ENCODE measurements around the gene PTBP1.

Gene PTBP1

DNA sequence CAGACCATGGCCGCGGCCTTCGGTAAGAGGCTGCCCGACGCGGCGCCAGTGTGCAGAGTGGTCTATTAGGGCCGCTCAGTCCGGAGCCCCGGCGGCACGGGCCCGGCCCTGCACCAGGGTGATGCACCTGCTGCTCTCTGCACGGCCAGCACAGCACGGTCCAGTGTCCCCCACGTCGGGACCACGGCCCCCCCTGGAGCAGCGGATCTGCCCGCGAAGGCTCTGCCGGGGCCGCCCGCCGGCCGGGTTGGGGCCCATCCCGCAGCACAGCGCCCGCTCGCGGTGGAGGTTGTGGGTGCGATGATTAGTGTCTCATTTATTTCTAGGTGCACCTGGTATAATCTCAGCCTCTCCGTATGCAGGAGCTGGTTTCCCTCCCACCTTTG lies 7.9 kb downstream of the PTBP1 start:
- no peaks in the 10 kb centered on the region for H3K9me3 ChIP-seq (ENCODE audit: control insufficient read depth, insufficient read depth, low read depth, low read length)
- no peak overlapping the region for H3K9ac ChIP-seq (ENCODE audit: low read length)
- no peaks in the 10 kb centered on the region for H3K27me3 ChIP-seq (ENCODE audit: control insufficient read depth, insufficient read depth, low read length)
- H3K4me3 ChIP-seq (ENCODE audit: low read depth, low read length) = no peak overlapping the region
- peaks cover 100% of the 10 kb centered on the region for H3K36me3 ChIP-seq (ENCODE audit: control insufficient read depth, insufficient read depth, low read length)
- no peak overlapping the region for H3K27ac ChIP-seq (ENCODE audit: low read depth, low read length)
- H3K4me1 ChIP-seq (ENCODE audit: control insufficient read depth, insufficient read depth, low read length) = peaks cover 21% of the 10 kb centered on the region

DNA sequence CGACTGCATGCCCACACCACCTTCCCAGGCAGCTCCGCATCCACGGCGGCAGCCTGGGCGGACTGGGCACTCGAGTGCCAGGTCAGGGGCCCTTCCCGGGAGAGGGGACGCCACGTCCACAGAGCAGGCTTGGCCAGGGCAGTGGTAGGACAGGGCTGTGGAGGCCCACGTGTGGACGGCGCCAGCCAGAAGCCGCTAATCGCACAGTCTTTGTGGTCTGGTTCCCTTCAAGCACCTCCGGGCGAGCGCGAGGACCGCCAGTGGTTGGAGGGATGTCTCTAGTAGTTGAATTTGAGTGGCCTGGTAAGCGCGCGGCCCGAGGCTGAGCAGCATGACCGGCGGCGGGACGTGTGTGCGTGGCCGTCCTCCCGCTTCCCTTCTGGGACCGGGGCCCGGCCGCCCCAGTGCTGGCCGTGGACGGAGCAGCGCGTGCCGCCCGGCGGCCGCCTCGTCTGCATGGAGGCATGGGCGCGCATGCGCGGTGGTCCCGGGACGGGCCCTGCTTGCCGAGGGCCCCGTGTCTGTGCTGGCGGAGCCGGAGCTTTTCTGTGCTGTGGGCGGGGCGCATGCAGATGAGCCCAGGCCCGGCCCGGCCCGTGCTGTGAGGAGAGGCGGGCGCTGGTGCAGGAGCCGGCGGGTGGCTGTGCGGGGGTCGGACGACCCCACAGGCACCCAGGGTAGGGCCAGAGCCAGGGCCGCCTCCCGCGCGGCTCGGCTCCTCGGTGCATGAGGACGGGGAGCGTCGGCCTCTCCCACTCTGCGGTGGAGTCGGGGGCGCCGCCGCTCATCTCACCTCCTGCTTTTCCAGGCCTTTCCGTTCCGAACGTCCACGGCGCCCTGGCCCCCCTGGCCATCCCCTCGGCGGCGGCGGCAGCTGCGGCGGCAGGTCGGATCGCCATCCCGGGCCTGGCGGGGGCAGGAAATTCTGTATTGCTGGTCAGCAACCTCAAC lies 8.6 kb downstream of the PTBP1 start:
- Histone ChIP-seq H3K9me3 (ENCODE audit: control insufficient read depth, insufficient read depth, low read depth, low read length) (no peaks in the 10 kb centered on the region), H3K27me3 (ENCODE audit: control insufficient read depth, insufficient read depth, low read length) (no peaks in the 10 kb centered on the region), H3K27ac (ENCODE audit: low read depth, low read length) (no peak overlapping the region), H3K4me1 (ENCODE audit: control insufficient read depth, insufficient read depth, low read length) (peaks cover 13% of the 10 kb centered on the region), H3K4me3 (ENCODE audit: low read depth, low read length) (no peak overlapping the region), H3K36me3 (ENCODE audit: control insufficient read depth, insufficient read depth, low read length) (peaks cover 100% of the 10 kb centered on the region), H3K9ac (ENCODE audit: low read length) (no peak overlapping the region)

DNA sequence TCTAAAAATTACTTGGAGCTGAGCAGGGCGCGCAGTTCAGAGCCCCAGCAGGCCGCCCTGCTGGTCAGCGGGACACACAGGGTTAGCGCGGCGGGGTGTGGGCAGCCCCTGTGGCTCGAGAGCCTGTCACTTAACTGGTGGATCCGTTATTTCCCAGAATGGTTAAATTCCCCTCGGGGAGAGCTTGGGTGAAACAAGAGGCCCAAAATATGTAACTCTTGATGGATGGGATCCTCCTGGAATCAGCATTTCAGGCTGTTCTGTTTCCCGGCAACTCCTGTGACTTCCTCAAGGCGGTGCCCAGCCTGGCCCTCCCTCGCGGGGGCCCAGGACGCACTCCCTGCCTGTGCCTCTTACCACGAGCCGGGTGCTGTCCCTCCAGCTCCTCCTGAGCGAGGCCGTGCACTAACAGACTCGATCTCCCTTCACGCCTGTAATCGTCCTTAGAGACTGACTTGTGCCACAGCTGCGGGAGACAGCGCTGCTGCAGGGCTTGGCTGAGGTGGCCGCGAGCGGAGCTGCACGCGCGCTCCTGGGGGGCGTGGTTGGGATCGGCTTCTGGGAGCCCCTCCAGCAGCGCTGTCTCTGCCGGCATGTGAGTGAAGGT lies 9.7 kb downstream of the PTBP1 start:
- H3K27ac ChIP-seq (ENCODE audit: low read depth, low read length) = no peak overlapping the region
- H3K27me3 ChIP-seq (ENCODE audit: control insufficient read depth, insufficient read depth, low read length) = no peaks in the 10 kb centered on the region
- H3K4me3 ChIP-seq (ENCODE audit: low read depth, low read length) = no peak overlapping the region
- H3K9ac ChIP-seq (ENCODE audit: low read length) = no peak overlapping the region
- peaks cover 3% of the 10 kb centered on the region; the same call in 1 of the 2 replicates for H3K4me1 ChIP-seq (ENCODE audit: control insufficient read depth, insufficient read depth, low read length)
- H3K9me3 ChIP-seq (ENCODE audit: control insufficient read depth, insufficient read depth, low read depth, low read length) = no peaks in the 10 kb centered on the region
- peaks cover 100% of the 10 kb centered on the region for H3K36me3 ChIP-seq (ENCODE audit: control insufficient read depth, insufficient read depth, low read length)

- no peak overlapping the region for H3K27ac ChIP-seq (ENCODE audit: low read depth, low read length)
- H3K9me3 ChIP-seq (ENCODE audit: control insufficient read depth, insufficient read depth, low read depth, low read length) = no peaks in the 10 kb centered on the region
- no peaks in the 10 kb centered on the region for H3K27me3 ChIP-seq (ENCODE audit: control insufficient read depth, insufficient read depth, low read length)
- peaks cover 96% of the 10 kb centered on the region for H3K36me3 ChIP-seq (ENCODE audit: control insufficient read depth, insufficient read depth, low read length)
- H3K9ac ChIP-seq (ENCODE audit: low read length) = no peak overlapping the region
- H3K4me1 ChIP-seq (ENCODE audit: control insufficient read depth, insufficient read depth, low read length) = no peaks in the 10 kb centered on the region
- no peak overlapping the region for H3K4me3 ChIP-seq (ENCODE audit: low read depth, low read length)
Observed at GRCh38 chr19:807627-808422, 10.6 kb downstream of the PTBP1 start.

DNA sequence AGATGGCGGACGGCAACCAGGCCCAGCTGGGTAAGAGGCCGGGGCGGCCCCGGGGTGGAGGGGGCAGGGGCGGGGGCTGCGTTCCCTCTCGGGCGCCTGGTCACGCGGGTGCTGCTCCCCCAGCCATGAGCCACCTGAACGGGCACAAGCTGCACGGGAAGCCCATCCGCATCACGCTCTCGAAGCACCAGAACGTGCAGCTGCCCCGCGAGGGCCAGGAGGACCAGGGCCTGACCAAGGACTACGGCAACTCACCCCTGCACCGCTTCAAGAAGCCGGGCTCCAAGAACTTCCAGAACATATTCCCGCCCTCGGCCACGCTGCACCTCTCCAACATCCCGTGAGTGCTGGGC lies 11.1 kb downstream of the PTBP1 start:
- H3K4me3 ChIP-seq (ENCODE audit: low read depth, low read length) = no peak overlapping the region
- H3K9ac ChIP-seq (ENCODE audit: low read length) = no peak overlapping the region
- peaks cover 95% of the 10 kb centered on the region for H3K36me3 ChIP-seq (ENCODE audit: control insufficient read depth, insufficient read depth, low read length)
- no peaks in the 10 kb centered on the region for H3K9me3 ChIP-seq (ENCODE audit: control insufficient read depth, insufficient read depth, low read depth, low read length)
- no peaks in the 10 kb centered on the region for H3K27me3 ChIP-seq (ENCODE audit: control insufficient read depth, insufficient read depth, low read length)
- no peak overlapping the region for H3K27ac ChIP-seq (ENCODE audit: low read depth, low read length)
- no peaks in the 10 kb centered on the region for H3K4me1 ChIP-seq (ENCODE audit: control insufficient read depth, insufficient read depth, low read length)

- no peaks in the 10 kb centered on the region for H3K27me3 ChIP-seq (ENCODE audit: control insufficient read depth, insufficient read depth, low read length)
- peaks cover 89% of the 10 kb centered on the region for H3K36me3 ChIP-seq (ENCODE audit: control insufficient read depth, insufficient read depth, low read length)
- no peaks in the 10 kb centered on the region for H3K9me3 ChIP-seq (ENCODE audit: control insufficient read depth, insufficient read depth, low read depth, low read length)
- no peak overlapping the region for H3K27ac ChIP-seq (ENCODE audit: low read depth, low read length)
- H3K4me3 ChIP-seq (ENCODE audit: low read depth, low read length) = no peak overlapping the region
- H3K9ac ChIP-seq (ENCODE audit: low read length) = no peak overlapping the region
- H3K4me1 ChIP-seq (ENCODE audit: control insufficient read depth, insufficient read depth, low read length) = no peaks in the 10 kb centered on the region
Observed at GRCh38 chr19:810077-810855, 13.0 kb downstream of the PTBP1 start.

DNA sequence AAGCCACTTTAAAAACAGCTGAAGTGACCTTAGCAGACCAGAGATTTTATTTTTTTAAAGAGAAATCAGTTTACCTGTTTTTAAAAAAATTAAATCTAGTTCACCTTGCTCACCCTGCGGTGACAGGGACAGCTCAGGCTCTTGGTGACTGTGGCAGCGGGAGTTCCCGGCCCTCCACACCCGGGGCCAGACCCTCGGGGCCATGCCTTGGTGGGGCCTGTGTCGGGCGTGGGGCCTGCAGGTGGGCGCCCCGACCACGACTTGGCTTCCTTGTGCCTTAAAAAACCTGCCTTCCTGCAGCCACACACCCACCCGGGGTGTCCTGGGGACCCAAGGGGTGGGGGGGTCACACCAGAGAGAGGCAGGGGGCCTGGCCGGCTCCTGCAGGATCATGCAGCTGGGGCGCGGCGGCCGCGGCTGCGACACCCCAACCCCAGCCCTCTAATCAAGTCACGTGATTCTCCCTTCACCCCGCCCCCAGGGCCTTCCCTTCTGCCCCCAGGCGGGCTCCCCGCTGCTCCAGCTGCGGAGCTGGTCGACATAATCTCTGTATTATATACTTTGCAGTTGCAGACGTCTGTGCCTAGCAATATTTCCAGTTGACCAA lies 13.7 kb downstream of the PTBP1 start:
- H3K9me3 ChIP-seq (ENCODE audit: control insufficient read depth, insufficient read depth, low read depth, low read length) = no peaks in the 10 kb centered on the region
- H3K36me3 ChIP-seq (ENCODE audit: control insufficient read depth, insufficient read depth, low read length) = peaks cover 87% of the 10 kb centered on the region
- no peaks in the 10 kb centered on the region for H3K4me1 ChIP-seq (ENCODE audit: control insufficient read depth, insufficient read depth, low read length)
- H3K4me3 ChIP-seq (ENCODE audit: low read depth, low read length) = no peak overlapping the region
- no peak overlapping the region for H3K27ac ChIP-seq (ENCODE audit: low read depth, low read length)
- H3K9ac ChIP-seq (ENCODE audit: low read length) = no peak overlapping the region
- H3K27me3 ChIP-seq (ENCODE audit: control insufficient read depth, insufficient read depth, low read length) = no peaks in the 10 kb centered on the region

DNA sequence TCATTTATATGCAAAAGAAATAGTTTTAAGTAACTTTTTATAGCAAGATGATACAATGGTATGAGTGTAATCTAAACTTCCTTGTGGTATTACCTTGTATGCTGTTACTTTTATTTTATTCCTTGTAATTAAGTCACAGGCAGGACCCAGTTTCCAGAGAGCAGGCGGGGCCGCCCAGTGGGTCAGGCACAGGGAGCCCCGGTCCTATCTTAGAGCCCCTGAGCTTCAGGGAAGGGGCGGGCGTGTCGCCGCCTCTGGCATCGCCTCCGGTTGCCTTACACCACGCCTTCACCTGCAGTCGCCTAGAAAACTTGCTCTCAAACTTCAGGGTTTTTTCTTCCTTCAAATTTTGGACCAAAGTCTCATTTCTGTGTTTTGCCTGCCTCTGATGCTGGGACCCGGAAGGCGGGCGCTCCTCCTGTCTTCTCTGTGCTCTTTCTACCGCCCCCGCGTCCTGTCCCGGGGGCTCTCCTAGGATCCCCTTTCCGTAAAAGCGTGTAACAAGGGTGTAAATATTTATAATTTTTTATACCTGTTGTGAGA lies 14.3 kb downstream of the PTBP1 start:
- H3K27me3 ChIP-seq (ENCODE audit: control insufficient read depth, insufficient read depth, low read length) = no peaks in the 10 kb centered on the region
- H3K9ac ChIP-seq (ENCODE audit: low read length) = no peak overlapping the region
- H3K4me3 ChIP-seq (ENCODE audit: low read depth, low read length) = no peak overlapping the region
- H3K9me3 ChIP-seq (ENCODE audit: control insufficient read depth, insufficient read depth, low read depth, low read length) = no peaks in the 10 kb centered on the region
- peaks cover 86% of the 10 kb centered on the region for H3K36me3 ChIP-seq (ENCODE audit: control insufficient read depth, insufficient read depth, low read length)
- no peaks in the 10 kb centered on the region for H3K4me1 ChIP-seq (ENCODE audit: control insufficient read depth, insufficient read depth, low read length)
- no peak overlapping the region for H3K27ac ChIP-seq (ENCODE audit: low read depth, low read length)

- Histone ChIP-seq H3K4me1 (ENCODE audit: control insufficient read depth, insufficient read depth, low read length) (no peaks in the 10 kb centered on the region), H3K27ac (ENCODE audit: low read depth, low read length) (no peak overlapping the region), H3K27me3 (ENCODE audit: control insufficient read depth, insufficient read depth, low read length) (no peaks in the 10 kb centered on the region), H3K9ac (ENCODE audit: low read length) (no peak overlapping the region), H3K4me3 (ENCODE audit: low read depth, low read length) (no peak overlapping the region), H3K9me3 (ENCODE audit: control insufficient read depth, insufficient read depth, low read depth, low read length) (no peaks in the 10 kb centered on the region), H3K36me3 (ENCODE audit: control insufficient read depth, insufficient read depth, low read length) (peaks cover 81% of the 10 kb centered on the region)
Observed at GRCh38 chr19:812049-812746, 14.9 kb downstream of the PTBP1 start.
